ENCODE data around the gene EXOC3L2.
"Not testable (repeated sequence)": the region's sequence is repeated elsewhere in the genome, so short reads cannot be mapped to it uniquely, and the experiment has no call there.

EXOC3L2 gene

GRCh38 chr19:45234089-45234869 lies 10.9 kb downstream of the EXOC3L2 start:
- Histone ChIP-seq H4K20me1 (ENCODE audit: insufficient read depth, low read length) (no peaks in the 10 kb centered on the region), H3K36me3 (replicated peaks; ENCODE audit: insufficient read depth, low read length) (no peaks in the 10 kb centered on the region), H3K9ac (ENCODE audit: low read length) (no peak overlapping the region), H3K79me2 (ENCODE audit: low read length) (no peaks in the 10 kb centered on the region), H3K27ac (ENCODE audit: low read length) (no peak overlapping the region), H2AFZ (ENCODE audit: low read length) (no peak overlapping the region), H3K9me3 (replicated peaks; ENCODE audit: insufficient read depth, low read length) (no peaks in the 10 kb centered on the region), H3K4me2 (ENCODE audit: low read depth, low read length) (no peak overlapping the region), H3K4me3 (ENCODE audit: low read length) (no peak overlapping the region), H3K9me2 (replicated peaks; ENCODE audit: insufficient read depth, low read length) (no peaks in the 10 kb centered on the region), H3K4me1 (ENCODE audit: low read length) (no peaks in the 10 kb centered on the region), H3K27me3 (replicated peaks; ENCODE audit: insufficient read depth, low read length) (peaks cover 70% of the 10 kb centered on the region), H3F3A (ENCODE audit: insufficient read depth, low read length) (no peaks in the 10 kb centered on the region)
- no peak for DNase-seq
- TF ChIP-seq CTCF (IDR thresholded peaks at IDR 0.05; ENCODE audit: low read length) (no peak), EZH2phosphoT487 (IDR thresholded peaks at IDR 0.05; ENCODE audit: low read length) (no peak), EZH2 (optimal IDR thresholded peaks at IDR 0.05; ENCODE audit: low read depth, low read length) (no peak)

GRCh38 chr19:45231891-45232290 lies 13.3 kb downstream of the EXOC3L2 start:
- no peak overlapping the region for H3K27ac ChIP-seq (ENCODE audit: low read length)
- no peaks in the 10 kb centered on the region for H3K36me3 ChIP-seq (replicated peaks; ENCODE audit: insufficient read depth, low read length)
- H3K79me2 ChIP-seq (ENCODE audit: low read length): no peaks in the 10 kb centered on the region
- no peak overlapping the region for H3K4me3 ChIP-seq (ENCODE audit: low read length)
- no peak overlapping the region for H3K9ac ChIP-seq (ENCODE audit: low read length)
- H3F3A ChIP-seq (ENCODE audit: insufficient read depth, low read length): no peaks in the 10 kb centered on the region
- TF ChIP-seq CTCF (IDR thresholded peaks at IDR 0.05; ENCODE audit: low read length): no peak
- TF ChIP-seq EZH2phosphoT487 (IDR thresholded peaks at IDR 0.05; ENCODE audit: low read length): no peak
- TF ChIP-seq EZH2 (optimal IDR thresholded peaks at IDR 0.05; ENCODE audit: low read depth, low read length): no peak
- no peaks in the 10 kb centered on the region for H3K4me1 ChIP-seq (ENCODE audit: low read length)
- DNase-seq: no peak
- no peaks in the 10 kb centered on the region for H3K9me2 ChIP-seq (replicated peaks; ENCODE audit: insufficient read depth, low read length)
- H2AFZ ChIP-seq (ENCODE audit: low read length): no peak overlapping the region
- H3K4me2 ChIP-seq (ENCODE audit: low read depth, low read length): no peak overlapping the region
- H3K9me3 ChIP-seq (replicated peaks; ENCODE audit: insufficient read depth, low read length): no peaks in the 10 kb centered on the region
- peaks cover 63% of the 10 kb centered on the region for H3K27me3 ChIP-seq (replicated peaks; ENCODE audit: insufficient read depth, low read length)
- no peaks in the 10 kb centered on the region for H4K20me1 ChIP-seq (ENCODE audit: insufficient read depth, low read length)

- H3K27me3 ChIP-seq (replicated peaks; ENCODE audit: insufficient read depth, low read length): peaks cover 60% of the 10 kb centered on the region
- not testable (repeated sequence) for H3K9ac ChIP-seq (ENCODE audit: low read length); H3F3A ChIP-seq (ENCODE audit: insufficient read depth, low read length); H3K4me3 ChIP-seq (ENCODE audit: low read length); H3K79me2 ChIP-seq (ENCODE audit: low read length); H3K27ac ChIP-seq (ENCODE audit: low read length); H3K9me3 ChIP-seq (replicated peaks; ENCODE audit: insufficient read depth, low read length); H4K20me1 ChIP-seq (ENCODE audit: insufficient read depth, low read length); H3K4me2 ChIP-seq (ENCODE audit: low read depth, low read length); H3K36me3 ChIP-seq (replicated peaks; ENCODE audit: insufficient read depth, low read length); H3K4me1 ChIP-seq (ENCODE audit: low read length); DNase-seq; H3K9me2 ChIP-seq (replicated peaks; ENCODE audit: insufficient read depth, low read length); H2AFZ ChIP-seq (ENCODE audit: low read length)
These were observed 16.2 kb downstream of the EXOC3L2 start for GRCh38 chr19:45229056-45229455.

- Histone ChIP-seq H3K4me2 (ENCODE audit: low read depth, low read length) (no peak overlapping the region), H3K9me3 (replicated peaks; ENCODE audit: insufficient read depth, low read length) (no peaks in the 10 kb centered on the region), H4K20me1 (ENCODE audit: insufficient read depth, low read length) (no peaks in the 10 kb centered on the region), H3K27ac (ENCODE audit: low read length) (no peak overlapping the region), H3K4me1 (ENCODE audit: low read length) (no peaks in the 10 kb centered on the region), H3K36me3 (replicated peaks; ENCODE audit: insufficient read depth, low read length) (no peaks in the 10 kb centered on the region), H3K79me2 (ENCODE audit: low read length) (no peaks in the 10 kb centered on the region), H2AFZ (ENCODE audit: low read length) (no peak overlapping the region), H3F3A (ENCODE audit: insufficient read depth, low read length) (no peaks in the 10 kb centered on the region), H3K9me2 (replicated peaks; ENCODE audit: insufficient read depth, low read length) (no peaks in the 10 kb centered on the region), H3K4me3 (ENCODE audit: low read length) (no peak overlapping the region), H3K27me3 (replicated peaks; ENCODE audit: insufficient read depth, low read length) (peaks cover 62% of the 10 kb centered on the region), H3K9ac (ENCODE audit: low read length) (no peak overlapping the region)
- no peak for DNase-seq
- TF ChIP-seq EZH2 (optimal IDR thresholded peaks at IDR 0.05; ENCODE audit: low read depth, low read length): no peak
- TF ChIP-seq EZH2phosphoT487 (IDR thresholded peaks at IDR 0.05; ENCODE audit: low read length): no peak
- TF ChIP-seq CTCF (IDR thresholded peaks at IDR 0.05; ENCODE audit: low read length): no peak
These were observed 20.6 kb downstream of the EXOC3L2 start for GRCh38 chr19:45224645-45225044.
